ENCODE data around the gene CDH5.

DNA sequence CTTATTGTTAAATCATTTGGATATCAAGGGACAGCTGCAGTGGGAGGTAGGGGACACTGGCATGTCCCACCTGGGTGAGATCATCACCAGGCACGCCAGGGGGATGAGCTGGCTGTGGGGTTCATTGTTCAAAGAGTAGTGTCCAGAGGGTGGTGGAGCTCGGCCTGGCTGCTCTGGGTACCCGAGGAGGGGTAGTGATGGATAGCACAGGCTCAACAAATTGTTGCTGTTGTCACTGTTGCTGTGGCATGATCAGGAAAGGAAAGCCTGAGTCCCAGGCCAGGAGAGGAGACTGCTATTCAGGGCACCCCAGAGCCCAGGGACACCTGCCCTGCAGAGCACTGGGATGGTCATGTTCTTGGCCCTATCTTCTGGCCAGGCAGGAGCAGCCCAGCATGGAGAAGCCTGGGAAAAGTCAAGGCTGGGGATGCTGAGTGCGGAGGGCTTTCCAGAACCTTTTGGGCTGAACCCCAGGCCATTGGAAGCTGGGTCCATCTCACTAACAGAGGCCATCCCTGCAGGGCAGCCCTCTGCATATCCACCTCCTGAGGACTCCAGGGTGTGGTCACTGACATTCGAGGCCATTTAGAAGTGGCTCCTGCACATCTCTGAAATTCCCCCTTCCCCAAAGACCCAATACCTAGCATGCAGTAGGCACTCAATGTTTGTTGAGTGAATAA is 72.7 kb downstream of the CDH5 start:
- TF ChIP-seq CTCF (IDR thresholded peaks at IDR 0.05), result no peak
- TF ChIP-seq POLR2A (IDR thresholded peaks at IDR 0.05), result no peak

Data from body of pancreas (tissue), 4 donors.